ENCODE results near the gene LRP8.

- TF ChIP-seq CTCF (IDR thresholded peaks at IDR 0.05) (no peak), EZH2 (IDR thresholded peaks at IDR 0.05; ENCODE audit: borderline replicate concordance, insufficient read depth, low read depth, low read length, poor library complexity, severe bottlenecking) (no peak)
Measured at GRCh38 chr1:53334312-53334711, 6.4 kb upstream of the LRP8 start.

Measured in B cell (primary cell).